SK-N-SH treated with all-trans-retinoic acid at 6 μM for 48 hours (cell line): ENCODE results near the gene TXN.

Experiments used
- ATAC-seq: fragments of 200-7000 bp; cut with Tn5 transposase; 3 replicates; pipeline ENCODE4 v1.9.1; 2020; ENCODE audit warnings: mild to moderate bottlenecking, moderate library complexity
- ARNTL ChIP-seq: fragments of 450-650 bp; formaldehyde crosslinking; IDR thresholded peaks from 2 replicates; pipeline ENCODE4 v1.5.0; 2020; ENCODE audit warnings: low read depth, mild to moderate bottlenecking, moderate library complexity, borderline replicate concordance
- BACH2 ChIP-seq: fragments of 250-450 bp; sonication (Bioruptor Pico); IDR thresholded peaks from 2 replicates; pipeline ENCODE4 v1.9.0; 2021; ENCODE audit warnings: mild to moderate bottlenecking, borderline replicate concordance
- CREB5 ChIP-seq: fragments of 250-450 bp; sonication (Bioruptor Pico); IDR thresholded peaks from 2 replicates; pipeline ENCODE4 v1.5.1; 2020; ENCODE audit warnings: low read depth, mild to moderate bottlenecking, moderate library complexity
- CSDC2 ChIP-seq: fragments of 250-450 bp; sonication (Bioruptor Pico); IDR thresholded peaks from 2 replicates; pipeline ENCODE4 v1.5.0; 2020; ENCODE audit warnings: mild to moderate bottlenecking, moderate library complexity
- CSRNP3 ChIP-seq: fragments of 250-450 bp; sonication (Bioruptor Pico); IDR thresholded peaks from 2 replicates; pipeline ENCODE4 v1.5.1; 2021; ENCODE audit warnings: mild to moderate bottlenecking, moderate library complexity
- ESRRG ChIP-seq: fragments of 250-450 bp; sonication (Bioruptor Pico); IDR thresholded peaks from 2 replicates; pipeline ENCODE4 v1.6.1; 2021; ENCODE audit warnings: mild to moderate bottlenecking
- GLIS3 ChIP-seq: fragments of 250-450 bp; sonication (Bioruptor Pico); IDR thresholded peaks from 2 replicates; pipeline ENCODE4 v1.5.0; 2020; ENCODE audit warnings: mild to moderate bottlenecking, moderate library complexity
- ISL1 ChIP-seq: fragments of 250-450 bp; sonication (Bioruptor Pico); IDR thresholded peaks from 2 replicates; pipeline ENCODE4 v2.1.2; 2022; ENCODE audit warnings: mild to moderate bottlenecking, moderate library complexity
- PATZ1 ChIP-seq: fragments of 250-450 bp; sonication (Bioruptor Pico); IDR thresholded peaks from 2 replicates; pipeline ENCODE4 v1.8.0; 2020; ENCODE audit warnings: mild to moderate bottlenecking, moderate library complexity, borderline replicate concordance
- POU6F1 ChIP-seq: fragments of 250-450 bp; sonication (Bioruptor Pico); IDR thresholded peaks from 2 replicates; pipeline ENCODE4 v1.8.0; 2021; ENCODE audit warnings: low read depth, mild to moderate bottlenecking, moderate library complexity, borderline replicate concordance
- RARB ChIP-seq: fragments of 250-450 bp; sonication (Bioruptor Pico); IDR thresholded peaks from 2 replicates; pipeline ENCODE4 v1.8.0; 2021; ENCODE audit warnings: mild to moderate bottlenecking, moderate library complexity
- SNAI2 ChIP-seq: fragments of 250-450 bp; sonication (Bioruptor Pico); IDR thresholded peaks from 2 replicates; pipeline ENCODE4 v1.5.0; 2020; ENCODE audit warnings: mild to moderate bottlenecking, moderate library complexity
- TCF4 ChIP-seq: fragments of 250-450 bp; sonication (Bioruptor Pico); IDR thresholded peaks from 2 replicates; pipeline ENCODE4 v1.8.0; 2021; ENCODE audit warnings: mild to moderate bottlenecking, moderate library complexity, borderline replicate concordance
- TOX ChIP-seq: fragments of 250-450 bp; sonication (Bioruptor Pico); IDR thresholded peaks from 2 replicates; pipeline ENCODE4 v1.8.0; 2021; ENCODE audit warnings: mild to moderate bottlenecking, moderate library complexity, borderline replicate concordance
- TSHZ2 ChIP-seq: fragments of 250-450 bp; sonication (Bioruptor Pico); IDR thresholded peaks from 2 replicates; pipeline ENCODE4 v1.5.0; 2020; ENCODE audit warnings: mild to moderate bottlenecking, moderate library complexity
- ZC3H10 ChIP-seq: fragments of 250-450 bp; sonication (Bioruptor Pico); IDR thresholded peaks from 2 replicates; pipeline ENCODE4 v1.5.1; 2021; ENCODE audit warnings: mild to moderate bottlenecking, moderate library complexity
- ZFP3 ChIP-seq: fragments of 250-450 bp; sonication (Bioruptor Pico); IDR thresholded peaks from 2 replicates; pipeline ENCODE4 v1.5.0; 2020; ENCODE audit warnings: mild to moderate bottlenecking, moderate library complexity
- ZNF565 ChIP-seq: fragments of 450-650 bp; formaldehyde crosslinking; conservative IDR thresholded peaks from 2 replicates; pipeline ENCODE4 v1.5.0; 2020; ENCODE audit warnings: low read depth, mild to moderate bottlenecking, moderate library complexity

TXN gene

GRCh38 chr9:110258690-110259091 lies 2.4 kb upstream of the TXN start:
- ATAC-seq, result no peak
- TF ChIP-seq CSRNP3 (CRISPR knock-in tag) (no peak), ISL1 (CRISPR knock-in tag) (no peak), POU6F1 (CRISPR knock-in tag) (no peak), PATZ1 (no peak), TOX (no peak), TSHZ2 (CRISPR knock-in tag) (no peak), CREB5 (CRISPR knock-in tag) (no peak), BACH2 (CRISPR knock-in tag) (no peak), CSDC2 (no peak), ESRRG (CRISPR knock-in tag) (no peak)

GRCh38 chr9:110257956-110258355 lies 1.6 kb upstream of the TXN start:
- no peak for TF ChIP-seq GLIS3 (CRISPR knock-in tag)
- no peak for TF ChIP-seq CSDC2
- no peak for TF ChIP-seq ARNTL (CRISPR knock-in tag)
- no peak for TF ChIP-seq ZC3H10 (CRISPR knock-in tag)
- no peak for TF ChIP-seq CSRNP3 (CRISPR knock-in tag)
- TF ChIP-seq SNAI2 (CRISPR knock-in tag), result no peak
- TF ChIP-seq TCF4 (CRISPR knock-in tag), result no peak
- no peak for TF ChIP-seq RARB (CRISPR knock-in tag)
- no peak for TF ChIP-seq PATZ1
- no peak for TF ChIP-seq ZFP3 (CRISPR knock-in tag)
- no peak for TF ChIP-seq CREB5 (CRISPR knock-in tag)
- TF ChIP-seq ZNF565 (CRISPR knock-in tag), result no peak
- no peak for ATAC-seq
